K562 (cell line): ENCODE results near the gene NTN4. TPM values are rescaled to one million over a fixed set of nuclear protein-coding genes. Genes with fewer than 3 reads are reported as not detected.

Source experiments
- ATAC-seq: fragments of 200-7000 bp; cut with Tn5 transposase; 3 replicates; pipeline ENCODE4 v1.9.1; 2020; ENCODE audit warnings: moderate library complexity
- BruUV-seq: library from RNA; stranded (reverse); fragments of 400-500 nt; replicated peaks from 2 replicates; lab custom pipeline; 2021; lab: Mats Ljungman, UMichigan
- CTCF ChIA-PET: fragments of 300-600 bp; formaldehyde crosslinking; extraction: SDS; loops from one replicate; lab custom pipeline; 2021; ENCODE audit warnings: low intra/inter-chr PET ratio; lab: Yijun Ruan, JAX
- POLR2A ChIA-PET: fragments of 300-600, 350-650 bp; sonication (Branson Sonifier 250); formaldehyde crosslinking; extraction: SDS; loops from one replicate; lab custom pipeline; 2021; ENCODE audit warnings: antibody characterized with exemption, inconsistent platforms; lab: Yijun Ruan, JAX
- DNase-seq, 4 experiments: peaks; one replicate each; pipeline versions ENCODE4 v3.0.0 to v3.0.0-alpha.2; 2011 to 2018; ENCODE audit warnings: low spot score in 3 of 4, mixed read lengths in 3 of 4; ENCODE audit errors: extremely low read depth in 1 of 4
- FAIRE-seq: peaks from 2 replicates; lab custom pipeline; 2011; peaks lifted over from hg19 to GRCh38; lab: Jason Lieb, UNC
- H2AFZ ChIP-seq: 2 replicates; pipeline ENCODE4 v1.6.0; 2011; ENCODE audit warnings: low read depth, low read length, control low read depth, inconsistent platforms
- H3K27ac ChIP-seq: fragments of 200-600 bp; 3 replicates; pipeline ENCODE4 v1.8.0; 2011; ENCODE audit warnings: low read depth, mild to moderate bottlenecking, control low read depth, inconsistent platforms, low read length, moderate library complexity, mixed read lengths; ENCODE audit errors: extremely low read depth
- H3K27me3 ChIP-seq, 2 experiments: fragments of 300-600 bp in 1 of 2; 2 replicates in 1 of 2; 3 replicates in 1 of 2; pipeline versions ENCODE4 v1.6.0 to v1.8.0; 2011; ENCODE audit warnings: inconsistent platforms in 2 of 2, low read length in 2 of 2, mild to moderate bottlenecking in 1 of 2, mixed read lengths in 1 of 2, moderate library complexity in 1 of 2; ENCODE audit not compliant: control insufficient read depth in 2 of 2, insufficient read depth in 2 of 2
- H3K36me3 ChIP-seq: fragments of 300-600 bp; 3 replicates; pipeline ENCODE4 v1.8.0; 2011; ENCODE audit warnings: mild to moderate bottlenecking, low read length, inconsistent platforms; ENCODE audit not compliant: control insufficient read depth, insufficient read depth
- H3K4me1 ChIP-seq, 2 experiments: fragments of 200-600 bp in 1 of 2; replicated peaks in 1 of 2; 2 replicates in 1 of 2; 3 replicates in 1 of 2; pipeline versions ENCODE4 v1.5.1 to v1.8.0; 2011; ENCODE audit warnings: inconsistent platforms in 2 of 2, low read length in 2 of 2, mild to moderate bottlenecking in 1 of 2, mixed read lengths in 1 of 2, moderate library complexity in 1 of 2; ENCODE audit not compliant: control insufficient read depth in 2 of 2, insufficient read depth in 2 of 2
- H3K4me2 ChIP-seq: 2 replicates; pipeline ENCODE4 v1.6.1; 2011; ENCODE audit warnings: low read length, control low read depth, inconsistent platforms, mixed read lengths; ENCODE audit not compliant: insufficient read depth
- H3K4me3 ChIP-seq: fragments of 200-600 bp; sonication (generic), shearing (Covaris generic); 2 replicates; pipeline ENCODE4 v1.5.1; 2016; ENCODE audit warnings: control low read depth, inconsistent platforms
- H3K79me2 ChIP-seq: fragments of 200-600 bp; 3 replicates; pipeline ENCODE4 v1.8.0; 2011; ENCODE audit warnings: low read length, inconsistent platforms; ENCODE audit not compliant: control insufficient read depth, insufficient read depth
- H3K9ac ChIP-seq, 2 experiments: 2 replicates each; pipeline versions ENCODE4 v1.6.0 to v1.6.1; 2011; ENCODE audit warnings: low read depth in 2 of 2, low read length in 2 of 2, control low read depth in 1 of 2, inconsistent platforms in 1 of 2, mild to moderate bottlenecking in 1 of 2, mixed read lengths in 1 of 2; ENCODE audit not compliant: insufficient read depth in 1 of 2
- H3K9me1 ChIP-seq: one replicate; pipeline ENCODE4 v1.6.0; 2011; ENCODE audit warnings: inconsistent platforms, mild to moderate bottlenecking, low read length, moderate library complexity; ENCODE audit not compliant: control insufficient read depth, insufficient read depth
- H3K9me3 ChIP-seq: replicated peaks from 2 replicates; pipeline ENCODE4 v1.5.1; 2011; ENCODE audit warnings: low read depth, low read length, inconsistent platforms; ENCODE audit not compliant: control insufficient read depth, insufficient read depth
- H4K20me1 ChIP-seq: replicated peaks from 2 replicates; pipeline ENCODE4 v1.6.1; 2011; ENCODE audit warnings: low read length, inconsistent platforms, mixed read lengths; ENCODE audit not compliant: control insufficient read depth, insufficient read depth
- CBX8 ChIP-seq: fragments of 200-600 bp; sonication (generic); IDR thresholded peaks from 2 replicates; pipeline ENCODE4 v1.6.1; 2012; ENCODE audit warnings: borderline replicate concordance, mixed run types, low read depth, mild to moderate bottlenecking, moderate library complexity, mixed read lengths, low read length, control low read depth, inconsistent platforms; ENCODE audit not compliant: poor library complexity, severe bottlenecking; ENCODE audit errors: extremely low read depth
- FOSL1 ChIP-seq: fragments of 200-800 bp; sonication (Bioruptor generic); conservative IDR thresholded peaks from 2 replicates; pipeline ENCODE4 v1.6.1; 2016; ENCODE audit warnings: missing genetic modification characterization, missing compliant biosample characterization
- GTF2A2 ChIP-seq: IDR thresholded peaks from 2 replicates; pipeline ENCODE4 v1.6.1; 2016; ENCODE audit warnings: mild to moderate bottlenecking, missing genetic modification characterization, missing compliant biosample characterization
- NFIC ChIP-seq: fragments of 450-650 bp; IDR thresholded peaks from 2 replicates; pipeline ENCODE4 v1.6.1; 2017; ENCODE audit warnings: mild to moderate bottlenecking, inconsistent platforms
- PRPF4 ChIP-seq: fragments of 200-400 bp; formaldehyde crosslinking; IDR thresholded peaks from one replicate; pipeline ENCODE4 v1.6.1; 2017; ENCODE audit warnings: low read length, low read depth, mild to moderate bottlenecking; ENCODE audit not compliant: insufficient read depth, poor library complexity, severe bottlenecking
- RCOR1 ChIP-seq, 2 experiments: IDR thresholded peaks; 2 replicates each; pipeline ENCODE4 v1.6.1; 2012; ENCODE audit warnings: low read depth in 2 of 2, low read length in 2 of 2, borderline replicate concordance in 1 of 2, improper control_type of control experiment in 1 of 2
- XRCC4 ChIP-seq: IDR thresholded peaks from one replicate; pipeline ENCODE4 v1.6.1; 2011; ENCODE audit not compliant: insufficient read depth, insufficient read length; ENCODE audit errors: extremely low read depth
- ZNF77 ChIP-seq: fragments of 250-450 bp; sonication (Bioruptor Pico); IDR thresholded peaks from 2 replicates; pipeline ENCODE4 v1.5.0; 2020
- WGBS: fragments of 100-300 bp; shearing (Covaris generic); methylation state at CpG from one replicate; pipeline ENCODE4 v1.1.6; 2016; ENCODE audit warnings: low coverage, mixed read lengths; ENCODE audit not compliant: insufficient coverage; ENCODE audit errors: missing lambda C conversion rate; 5-methylcytosine and 5-hydroxymethylcytosine counted together
- in situ Hi-C: fragments of 300-500 bp; cut with MboI; formaldehyde crosslinking; loops from 4 replicates; pipeline ENCODE4 v1.15.0; 2018; ENCODE audit warnings: inconsistent platforms, mixed read lengths
- intact Hi-C: fragments of 100-400 bp; cut with micrococcal nuclease; formaldehyde crosslinking; loops from 2 replicates; pipeline ENCODE4 v1.14.2; 2022
- polyA plus RNA-seq, 8 experiments: library from polyadenylated mRNA; depleted of rRNA in 4 of 8; stranded (reverse) in 5 of 8; unstranded in 3 of 8; fragments of >200 nt; fragmentation: Nextera tagmentation in 2 of 8; fragmentation: Illumina TruSeq in 1 of 8; extraction: Ambion mirVana in 2 of 8; extraction: Trizol in 1 of 8; gene quantifications; 2 replicates each; pipeline versions ENCODE4 v1.2.1 to v1.2.3, GENCODE V29; 2011 to 2014; ENCODE audit warnings: inconsistent platforms in 1 of 8, missing spikeins in 1 of 8
- total RNA-seq, 7 experiments: library from RNA; depleted of rRNA in 6 of 7; stranded (reverse); fragments of >200 nt in 6 of 7; fragmentation: Illumina TruSeq in 2 of 7; extraction: Trizol in 2 of 7; gene quantifications; 2 replicates each; pipeline versions ENCODE4 v1.2.1 to v1.2.3, GENCODE V29; 2011 to 2021; ENCODE audit warnings: low replicate concordance in 1 of 7
- TF ChIP-seq, protein P1 (sequence below): IDR thresholded peaks from 2 replicates; pipeline ENCODE4 v1.6.1; 2011; ENCODE audit not compliant: insufficient read length; ENCODE audit errors: extremely low read depth
- TF ChIP-seq, protein P2 (sequence below), 2 experiments: IDR thresholded peaks in 1 of 2; conservative IDR thresholded peaks in 1 of 2; 2 replicates each; pipeline ENCODE4 v1.6.1; 2016; ENCODE audit warnings: low read depth in 2 of 2, mild to moderate bottlenecking in 1 of 2, missing compliant biosample characterization in 1 of 2, missing genetic modification characterization in 1 of 2, moderate library complexity in 1 of 2
- TF ChIP-seq, protein P3 (sequence below): fragments of 450-650 bp; formaldehyde crosslinking; IDR thresholded peaks from 2 replicates; pipeline ENCODE4 v1.4.0; 2022; ENCODE audit warnings: mild to moderate bottlenecking, moderate library complexity
- TF ChIP-seq, protein P4 (sequence below): fragments of 450-650 bp; formaldehyde crosslinking; IDR thresholded peaks from 2 replicates; pipeline ENCODE4 v1.4.0; 2022; ENCODE audit warnings: missing genetic modification characterization
- TF ChIP-seq, protein P5 (sequence below): fragments of 450-650 bp; IDR thresholded peaks from 2 replicates; pipeline ENCODE4 v1.6.1; 2016; ENCODE audit warnings: antibody characterized with exemption

NTN4 gene
- total and polyA plus RNA-seq, 9 of the 15 experiments (the other 6 are each of a cell fraction or from before 2014, with no cell fraction given): 0.13 TPM; not detected in 8

DNA sequence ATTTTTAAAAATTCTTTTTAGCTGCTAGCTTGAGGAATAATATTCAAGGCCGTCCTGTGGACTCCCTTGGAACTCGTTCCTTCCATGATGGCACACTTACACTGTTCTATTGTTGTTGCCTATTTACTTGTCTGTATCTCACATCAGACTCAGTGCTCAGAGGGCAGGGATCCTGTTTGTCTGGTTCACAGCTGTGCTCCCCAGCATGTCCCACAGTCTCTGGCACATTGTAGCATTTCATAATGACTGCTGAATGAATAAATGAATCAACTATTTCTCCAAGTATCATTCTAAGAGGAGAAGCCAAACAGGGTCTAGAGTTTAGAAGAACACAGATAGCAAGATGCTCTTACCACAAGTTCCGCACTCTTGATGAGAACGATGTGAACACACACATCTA lies 48.0 kb downstream of the NTN4 start (continued):
- TF ChIP-seq, protein P1, sequence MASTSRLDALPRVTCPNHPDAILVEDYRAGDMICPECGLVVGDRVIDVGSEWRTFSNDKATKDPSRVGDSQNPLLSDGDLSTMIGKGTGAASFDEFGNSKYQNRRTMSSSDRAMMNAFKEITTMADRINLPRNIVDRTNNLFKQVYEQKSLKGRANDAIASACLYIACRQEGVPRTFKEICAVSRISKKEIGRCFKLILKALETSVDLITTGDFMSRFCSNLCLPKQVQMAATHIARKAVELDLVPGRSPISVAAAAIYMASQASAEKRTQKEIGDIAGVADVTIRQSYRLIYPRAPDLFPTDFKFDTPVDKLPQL: no peak
- TF ChIP-seq PRPF4: no peak
- TF ChIP-seq GTF2A2 (tag): no peak

DNA sequence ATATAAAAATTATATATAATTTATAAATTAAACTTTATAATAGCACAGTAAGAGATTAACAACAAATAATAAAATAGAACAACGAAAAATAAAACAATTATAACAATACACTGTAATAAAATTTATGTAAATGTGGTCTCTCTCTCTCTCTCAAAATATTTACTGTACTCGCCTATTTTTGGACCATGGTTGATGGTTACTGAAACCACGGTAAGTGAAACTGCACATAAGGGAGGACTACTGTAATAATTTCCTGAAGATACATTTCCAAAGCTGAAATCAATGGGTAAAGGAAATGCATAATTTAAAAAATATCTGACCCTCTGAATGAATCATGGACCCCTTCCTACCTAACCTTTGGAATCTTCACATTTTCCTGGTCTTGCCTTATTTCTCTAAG lies 48.9 kb downstream of the NTN4 start:
- FAIRE-seq: no peak
- in situ Hi-C loops: no loop called here
- no peak for ATAC-seq
- BruUV-seq: no TSS peak
- H3K4me2 ChIP-seq: no peak overlapping the region
- H3K4me3 ChIP-seq: no peak overlapping the region
- H3K36me3 ChIP-seq: no peaks in the 10 kb centered on the region
- no peaks in the 10 kb centered on the region; a peak in 1 of 5 replicates for H3K4me1 ChIP-seq
- 0% methylated on average over 3 of the region's 3 CpGs for WGBS
- intact Hi-C loops: no loop called here
- POLR2A ChIA-PET: interaction anchor here (0.7 kb wide), 1 partner anchor 55 kb away, joined by 3 read pairs; no protein-coding TSS in a partner anchor
- CTCF ChIA-PET: no interaction called here
- no peaks in the 10 kb centered on the region for H4K20me1 ChIP-seq
- no peaks in the 10 kb centered on the region for H3K9me1 ChIP-seq
- no peak overlapping the region for H3K9ac ChIP-seq
- no peaks in the 10 kb centered on the region for H3K9me3 ChIP-seq
- H3K27ac ChIP-seq: no peak overlapping the region
- H3K79me2 ChIP-seq: no peaks in the 10 kb centered on the region
- H3K27me3 ChIP-seq: peaks cover 0 to 9% of the 10 kb centered on the region in 2 experiments; a peak in 3 of 5 replicates
- H2AFZ ChIP-seq: no peak overlapping the region
- DNase-seq: no peak
- TF ChIP-seq CBX8 (no peak), FOSL1 (tag) (no peak), NFIC (no peak), XRCC4 (no peak), ZNF77 (CRISPR knock-in tag) (no peak), RCOR1 (IDR thresholded peaks at IDR 0.05; ENCODE audit: borderline replicate concordance in 1 of 2, low read depth in 2 of 2, low read length in 2 of 2) (no peak)
- TF ChIP-seq, protein P2, sequence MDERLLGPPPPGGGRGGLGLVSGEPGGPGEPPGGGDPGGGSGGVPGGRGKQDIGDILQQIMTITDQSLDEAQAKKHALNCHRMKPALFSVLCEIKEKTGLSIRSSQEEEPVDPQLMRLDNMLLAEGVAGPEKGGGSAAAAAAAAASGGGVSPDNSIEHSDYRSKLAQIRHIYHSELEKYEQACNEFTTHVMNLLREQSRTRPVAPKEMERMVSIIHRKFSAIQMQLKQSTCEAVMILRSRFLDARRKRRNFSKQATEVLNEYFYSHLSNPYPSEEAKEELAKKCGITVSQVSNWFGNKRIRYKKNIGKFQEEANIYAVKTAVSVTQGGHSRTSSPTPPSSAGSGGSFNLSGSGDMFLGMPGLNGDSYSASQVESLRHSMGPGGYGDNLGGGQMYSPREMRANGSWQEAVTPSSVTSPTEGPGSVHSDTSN (CRISPR knock-in tag; IDR thresholded peaks at IDR 0.05; ENCODE audit: low read depth): no peak
- TF ChIP-seq, protein P2 (tag; conservative IDR thresholded peaks at IDR 0.05; ENCODE audit: low read depth): no peak
- TF ChIP-seq, protein P3, sequence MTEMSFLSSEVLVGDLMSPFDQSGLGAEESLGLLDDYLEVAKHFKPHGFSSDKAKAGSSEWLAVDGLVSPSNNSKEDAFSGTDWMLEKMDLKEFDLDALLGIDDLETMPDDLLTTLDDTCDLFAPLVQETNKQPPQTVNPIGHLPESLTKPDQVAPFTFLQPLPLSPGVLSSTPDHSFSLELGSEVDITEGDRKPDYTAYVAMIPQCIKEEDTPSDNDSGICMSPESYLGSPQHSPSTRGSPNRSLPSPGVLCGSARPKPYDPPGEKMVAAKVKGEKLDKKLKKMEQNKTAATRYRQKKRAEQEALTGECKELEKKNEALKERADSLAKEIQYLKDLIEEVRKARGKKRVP (CRISPR knock-in tag): no peak
- TF ChIP-seq, protein P4, sequence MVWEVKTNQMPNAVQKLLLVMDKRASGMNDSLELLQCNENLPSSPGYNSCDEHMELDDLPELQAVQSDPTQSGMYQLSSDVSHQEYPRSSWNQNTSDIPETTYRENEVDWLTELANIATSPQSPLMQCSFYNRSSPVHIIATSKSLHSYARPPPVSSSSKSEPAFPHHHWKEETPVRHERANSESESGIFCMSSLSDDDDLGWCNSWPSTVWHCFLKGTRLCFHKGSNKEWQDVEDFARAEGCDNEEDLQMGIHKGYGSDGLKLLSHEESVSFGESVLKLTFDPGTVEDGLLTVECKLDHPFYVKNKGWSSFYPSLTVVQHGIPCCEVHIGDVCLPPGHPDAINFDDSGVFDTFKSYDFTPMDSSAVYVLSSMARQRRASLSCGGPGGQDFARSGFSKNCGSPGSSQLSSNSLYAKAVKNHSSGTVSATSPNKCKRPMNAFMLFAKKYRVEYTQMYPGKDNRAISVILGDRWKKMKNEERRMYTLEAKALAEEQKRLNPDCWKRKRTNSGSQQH (CRISPR knock-in tag): no peak
- TF ChIP-seq, protein P5, sequence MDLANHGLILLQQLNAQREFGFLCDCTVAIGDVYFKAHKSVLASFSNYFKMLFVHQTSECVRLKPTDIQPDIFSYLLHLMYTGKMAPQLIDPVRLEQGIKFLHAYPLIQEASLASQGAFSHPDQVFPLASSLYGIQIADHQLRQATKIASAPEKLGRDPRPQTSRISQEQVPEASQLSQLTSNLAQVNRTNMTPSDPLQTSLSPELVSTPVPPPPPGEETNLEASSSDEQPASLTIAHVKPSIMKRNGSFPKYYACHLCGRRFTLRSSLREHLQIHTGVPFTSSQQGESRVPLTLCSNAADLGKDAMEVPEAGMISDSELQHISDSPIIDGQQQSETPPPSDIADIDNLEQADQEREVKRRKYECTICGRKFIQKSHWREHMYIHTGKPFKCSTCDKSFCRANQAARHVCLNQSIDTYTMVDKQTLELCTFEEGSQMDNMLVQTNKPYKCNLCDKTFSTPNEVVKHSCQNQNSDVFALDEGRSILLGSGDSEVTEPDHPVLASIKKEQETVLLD: no peak
